ENCODE results near the gene FAM222A. TPM values are rescaled to one million over a fixed set of nuclear protein-coding genes. Genes with fewer than 3 reads are reported as not detected.

The FAM222A gene
- total and polyA plus RNA-seq, 2 of the 8 experiments (the other 6 are each of a cell fraction or from before 2014, with no cell fraction given), result 0.94 to 1.1 TPM

GRCh38 chr12:109727039-109727723 lies 13.6 kb downstream of the FAM222A start (continued):
- no peak for TF ChIP-seq HDAC2 (IDR thresholded peaks at IDR 0.05; ENCODE audit: borderline replicate concordance in 1 of 2, low read depth in 2 of 2, low read length in 2 of 2)
- no peak for TF ChIP-seq CBX5 (IDR thresholded peaks at IDR 0.05; ENCODE audit: low read depth, low read length)
